MV-4-11 (cell line): ENCODE data around the gene GSG1L.

Experiments
- DNase-seq: peaks from one replicate; lab custom pipeline; 2025; lab: John Stamatoyannopoulos, UW

GSG1L gene

DNA sequence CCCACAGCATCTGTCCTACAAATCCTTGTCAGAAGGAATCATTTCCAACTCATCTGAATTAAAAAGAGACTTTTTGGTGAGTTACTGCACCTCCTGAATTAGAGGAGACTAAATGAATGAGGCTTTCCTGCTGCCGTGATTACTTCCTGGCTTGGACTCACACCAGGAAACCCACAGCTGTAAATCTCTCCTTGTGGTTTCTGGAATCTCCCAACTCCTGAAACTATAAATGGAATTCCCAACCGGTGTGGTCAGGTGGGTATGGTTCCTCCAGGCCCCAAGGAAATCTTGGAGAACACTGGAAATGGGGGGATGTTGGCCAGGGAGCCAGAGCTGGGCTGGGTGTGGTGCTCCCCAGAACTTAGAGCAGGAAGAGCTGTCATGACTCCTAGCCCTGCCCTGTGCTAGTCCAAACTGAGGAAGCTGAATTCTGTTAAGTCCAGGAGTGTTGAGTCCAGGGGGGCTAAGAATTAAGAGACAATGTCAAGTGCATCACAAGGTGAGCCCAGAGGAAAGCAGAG, 216.4 kb downstream of the GSG1L start:
- no peak for DNase-seq

DNA sequence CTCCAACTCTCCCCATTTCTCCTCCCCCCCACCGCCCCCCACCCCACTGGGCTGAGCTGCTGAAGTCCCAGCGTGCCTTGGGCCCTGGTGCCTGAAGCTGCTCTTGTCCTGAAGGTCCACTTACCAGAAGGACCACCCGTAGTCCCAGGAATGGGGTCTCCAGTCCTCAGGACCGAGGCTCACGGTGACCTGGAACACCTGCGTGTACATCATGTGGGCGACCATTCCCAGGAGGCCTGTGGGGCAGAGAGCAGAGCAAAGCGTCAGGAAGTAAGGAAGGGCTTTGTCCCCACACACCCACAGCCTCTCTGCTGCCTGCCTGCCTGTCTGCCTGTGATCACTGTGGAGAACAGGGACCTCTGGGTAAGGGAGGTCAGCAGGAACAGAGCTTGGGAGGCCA, 218.7 kb downstream of the GSG1L start:
- DNase-seq, result no peak

DNA sequence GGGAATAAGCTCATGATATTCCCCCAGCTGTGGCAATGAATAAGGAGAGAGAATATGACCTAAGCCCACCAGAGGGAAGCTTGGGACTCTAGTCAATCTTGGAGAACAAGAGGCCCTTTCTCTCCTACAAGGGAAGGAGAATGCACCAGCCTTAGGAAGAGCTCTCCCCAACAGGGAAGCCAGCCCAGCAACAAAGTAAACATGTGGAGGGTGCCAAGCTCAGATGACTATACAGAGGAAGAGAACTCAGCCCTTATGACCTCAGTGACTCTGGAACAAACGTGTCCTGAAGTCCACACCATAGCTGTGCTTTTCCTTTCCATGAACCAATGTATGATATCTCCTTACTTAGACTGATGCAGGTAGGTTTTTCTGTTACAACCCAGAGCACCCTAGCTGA, 219.7 kb downstream of the GSG1L start:
- no peak for DNase-seq

DNA sequence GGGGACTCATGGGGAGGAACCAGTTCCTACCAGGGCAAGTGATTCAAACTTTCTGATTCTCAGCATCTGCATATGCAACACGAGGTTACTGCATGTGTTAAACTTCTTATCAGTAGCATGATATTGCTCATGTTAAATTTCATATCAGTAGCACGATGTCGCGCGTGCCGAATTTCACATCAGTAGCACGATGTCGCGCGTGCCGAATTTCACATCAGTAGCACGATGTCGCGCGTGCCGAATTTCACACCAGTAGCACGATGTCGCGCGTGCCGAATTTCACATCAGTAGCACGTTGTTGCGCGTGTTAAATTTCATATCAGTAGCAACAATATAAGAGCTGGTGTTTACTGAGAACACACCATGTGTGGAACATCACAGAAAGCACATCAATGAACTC, 221.6 kb downstream of the GSG1L start:
- no peak for DNase-seq

DNA sequence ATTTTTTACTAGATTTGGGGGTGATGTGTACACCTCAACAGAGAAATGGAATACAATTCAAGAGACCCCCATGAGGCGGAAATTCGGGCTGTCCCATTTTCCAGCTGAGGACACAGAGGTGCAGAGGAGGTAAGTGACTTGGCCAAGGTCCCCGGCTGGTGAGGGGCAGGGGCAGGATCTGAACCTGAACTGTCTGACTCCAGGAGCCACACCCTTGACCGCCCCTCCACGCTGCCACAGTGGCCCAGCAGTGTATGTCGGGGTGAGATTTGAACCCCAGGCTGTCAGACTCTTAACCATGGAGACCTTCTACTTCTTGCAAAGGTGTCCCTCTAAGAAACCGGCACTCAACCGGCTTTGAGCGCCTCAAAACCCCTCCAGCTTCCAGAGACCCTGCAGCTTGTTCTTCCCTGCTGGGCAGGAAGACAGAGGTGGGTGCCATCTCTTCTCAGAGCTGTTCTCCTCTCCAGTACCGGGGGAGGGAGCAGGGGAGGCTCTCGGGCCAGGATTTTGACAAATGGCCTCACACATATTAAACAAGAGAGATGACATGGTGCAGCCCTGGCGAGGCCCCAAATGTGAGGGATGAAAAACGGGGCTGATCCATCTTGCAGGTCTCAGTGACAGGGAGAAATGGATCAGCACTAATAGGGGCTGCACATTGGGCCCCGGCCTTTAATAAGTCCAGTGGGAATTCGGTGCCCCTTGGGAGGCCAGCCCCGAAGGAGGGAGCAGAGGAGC, 222.3 kb downstream of the GSG1L start:
- DNase-seq, result no peak

DNA sequence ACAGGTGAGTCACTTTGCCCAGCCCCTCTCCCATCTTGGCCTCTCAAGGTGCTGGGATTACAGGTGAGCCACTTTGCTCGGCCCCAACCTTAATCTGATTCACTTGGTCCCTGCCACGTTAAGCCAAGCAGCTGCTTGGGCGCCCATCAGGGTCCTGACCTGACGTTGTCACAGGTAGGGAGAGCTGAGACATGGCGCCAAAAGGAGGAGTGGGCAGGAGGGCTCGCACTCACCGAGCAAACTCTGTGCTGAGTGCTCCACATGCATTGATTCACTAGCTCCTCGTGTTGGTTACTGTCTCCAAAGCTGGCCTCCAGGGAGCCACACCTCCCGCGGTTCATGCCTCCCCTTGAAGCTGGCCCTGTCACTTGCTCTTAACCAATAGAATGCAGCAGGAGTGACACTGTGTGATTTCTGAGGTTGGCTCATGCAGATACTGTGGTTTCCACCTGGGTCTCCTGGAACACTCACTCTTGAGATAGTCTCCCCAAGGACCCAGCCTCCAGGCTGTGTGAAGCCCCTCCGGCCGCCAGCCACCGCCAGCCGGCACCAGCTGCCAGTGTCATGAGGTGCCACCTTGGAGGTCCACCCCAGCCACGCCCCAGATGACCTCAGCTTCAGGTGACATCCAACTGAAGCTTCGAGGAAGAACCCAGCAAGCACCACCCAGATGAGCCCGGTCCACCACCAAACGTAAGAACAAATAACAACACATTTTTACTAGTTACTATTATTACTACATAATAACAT, 223.0 kb downstream of the GSG1L start:
- no peak for DNase-seq

DNA sequence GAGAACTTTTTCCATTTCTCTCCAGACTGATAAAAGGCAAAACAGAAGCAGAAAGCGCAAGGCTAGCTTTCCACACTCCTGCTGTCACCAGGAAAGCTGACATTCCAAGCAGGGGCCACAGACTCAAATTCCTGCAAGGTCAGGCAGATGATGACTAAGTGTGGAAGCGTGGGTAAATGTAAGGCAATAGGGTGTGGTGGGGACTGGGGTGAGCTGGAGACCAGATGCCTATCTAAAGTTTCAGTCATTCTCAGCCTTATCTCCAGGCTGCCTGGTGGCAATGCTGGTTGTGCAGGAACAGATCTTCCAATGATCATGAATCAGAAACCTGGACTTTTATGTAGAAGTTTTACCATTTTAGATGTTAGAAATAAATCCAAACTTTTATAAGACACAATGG, 224.1 kb downstream of the GSG1L start:
- DNase-seq, result no peak

DNA sequence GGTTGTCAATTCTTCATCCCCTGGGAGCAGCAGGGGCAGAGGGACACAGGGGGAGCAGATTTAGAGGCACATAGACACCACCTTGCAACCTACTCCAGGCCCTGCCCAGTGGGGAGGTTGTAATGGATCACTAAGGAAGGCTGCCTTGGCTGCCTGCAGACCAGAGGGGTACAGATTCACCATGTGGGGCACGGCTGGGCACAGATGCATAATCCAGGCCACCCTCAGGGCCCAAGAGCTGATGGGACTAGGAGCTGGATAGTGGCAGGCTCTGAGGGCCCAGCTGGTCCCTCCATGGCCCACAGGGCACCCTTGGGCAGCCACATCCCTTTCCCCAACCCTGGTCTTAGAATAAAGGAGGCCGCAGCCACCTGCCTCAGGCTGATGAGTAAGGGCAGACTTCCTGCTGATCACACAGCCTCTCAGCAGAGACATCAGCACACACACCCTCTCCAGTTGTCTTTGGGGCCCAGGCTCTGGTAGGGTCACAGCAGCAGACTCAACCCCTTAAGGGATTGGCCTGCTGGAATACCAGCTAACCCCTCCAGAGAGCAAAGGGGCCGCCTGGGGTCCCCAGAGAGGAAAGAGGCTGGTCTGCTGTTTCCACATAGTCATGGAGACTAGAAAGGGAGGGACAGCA, 224.9 kb downstream of the GSG1L start:
- DNase-seq, result no peak

DNA sequence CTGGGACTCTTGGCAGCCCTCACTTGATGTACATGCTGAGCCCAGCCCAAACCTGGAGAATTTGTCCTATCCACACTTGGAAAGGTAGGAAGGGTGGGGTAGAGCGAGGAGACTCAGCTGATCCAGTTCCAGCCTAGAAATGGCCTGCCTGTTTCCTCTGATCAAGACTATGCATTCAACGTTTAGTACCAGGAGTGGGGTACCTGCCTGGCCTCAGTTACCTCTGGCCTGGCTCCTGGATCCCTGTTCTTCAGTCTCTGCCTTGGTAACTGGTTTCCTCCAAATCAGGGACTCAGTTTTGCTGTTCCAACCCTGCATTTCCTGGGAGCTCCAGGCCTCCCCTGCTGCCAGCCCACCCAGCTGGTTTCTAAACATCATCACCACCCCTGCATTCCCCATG, 233.5 kb downstream of the GSG1L start:
- no peak for DNase-seq

DNA sequence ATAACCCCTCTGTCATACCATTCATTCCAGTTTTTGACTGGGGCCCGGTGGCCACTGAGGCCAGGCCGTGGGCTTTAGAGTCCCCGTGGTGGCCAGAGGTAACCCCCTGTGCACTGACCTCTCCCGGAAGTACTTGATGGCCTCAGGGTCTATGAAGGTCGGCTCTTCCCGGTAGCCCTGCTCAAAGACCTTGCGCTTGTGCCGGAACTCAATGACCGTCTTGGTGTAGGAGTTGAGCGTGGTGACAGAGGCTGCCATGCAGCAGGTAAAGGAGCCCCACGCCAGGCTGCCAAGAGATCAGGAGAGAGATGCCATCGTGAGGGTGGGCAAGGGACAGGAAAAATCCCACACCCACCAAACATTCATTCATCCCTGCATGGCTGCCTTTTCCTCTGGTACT, 234.8 kb downstream of the GSG1L start:
- DNase-seq, result no peak

DNA sequence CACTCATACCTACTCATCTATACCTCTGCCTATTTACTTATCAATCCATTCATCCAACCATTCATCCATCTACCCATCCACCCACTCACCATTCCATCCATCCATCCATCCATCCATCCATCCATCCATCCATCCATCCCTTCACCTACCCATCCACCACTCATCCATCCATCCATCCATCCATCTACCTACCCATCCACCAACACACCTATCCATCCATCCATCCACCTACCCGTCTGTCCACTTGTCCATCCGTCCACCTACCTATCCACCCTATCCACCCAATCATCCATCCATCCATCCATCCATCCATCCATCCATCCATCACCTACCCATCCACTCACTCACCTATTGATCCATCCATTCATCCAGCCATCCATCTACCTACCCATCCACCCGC, 235.7 kb downstream of the GSG1L start:
- DNase-seq, result no peak

DNA sequence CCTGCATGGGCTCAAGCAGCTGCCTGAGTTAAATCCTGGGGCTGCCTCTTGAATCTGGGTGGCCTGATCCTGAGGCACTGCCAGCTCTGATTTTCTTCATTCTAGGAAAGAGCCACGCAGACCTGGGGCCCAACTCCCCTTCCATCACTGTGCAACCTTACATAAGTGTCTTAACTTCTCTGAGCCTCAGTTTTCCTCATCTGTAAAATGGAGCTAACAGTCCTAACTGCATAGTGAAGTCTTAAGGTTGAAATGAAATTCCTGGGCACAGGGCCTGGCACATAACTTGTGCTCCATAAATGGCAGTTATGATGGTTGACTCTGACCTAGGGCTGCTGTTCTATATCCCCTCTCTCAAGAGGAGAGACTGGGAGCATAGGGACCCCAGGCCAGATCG, 236.6 kb downstream of the GSG1L start:
- DNase-seq, result no peak

DNA sequence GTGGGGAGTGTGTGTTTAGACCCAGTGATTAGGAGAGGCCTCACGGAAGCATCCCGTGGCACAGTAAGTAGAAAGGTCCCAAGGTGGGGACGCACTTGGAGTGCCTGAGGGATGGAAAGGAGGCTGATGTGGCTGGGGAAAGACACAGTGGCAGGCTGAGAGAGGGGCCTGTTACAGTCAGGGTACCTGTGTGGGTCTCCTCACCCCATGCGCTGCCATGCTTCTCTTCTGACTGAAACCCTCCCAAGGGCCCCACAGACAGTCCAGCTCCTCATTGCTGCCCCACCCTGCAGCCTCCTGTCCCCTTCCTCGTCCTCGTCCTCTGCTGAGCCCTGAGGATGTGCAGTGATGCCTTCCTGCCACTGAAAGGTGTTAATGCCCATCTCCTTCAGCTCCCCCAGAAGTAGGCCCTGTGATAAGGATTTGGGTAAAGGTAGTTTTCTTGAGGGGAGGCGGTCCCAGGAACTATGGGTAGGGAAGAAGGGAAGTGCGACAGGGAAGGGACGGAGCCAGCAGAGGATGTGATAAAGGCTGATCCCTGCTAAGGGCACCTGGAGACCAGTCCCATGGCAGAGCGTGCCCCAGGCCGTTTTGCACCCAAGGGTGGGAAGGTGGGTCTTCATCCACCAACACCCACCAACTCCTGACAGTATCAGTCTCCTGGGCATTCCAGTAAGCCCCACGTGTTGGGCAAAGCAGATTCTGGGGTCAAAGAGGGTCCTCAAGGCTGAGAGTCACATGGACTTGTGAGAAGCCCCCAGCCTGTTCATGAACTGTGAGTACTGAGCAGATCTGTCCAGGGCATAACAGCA, 237.2 kb downstream of the GSG1L start:
- no peak for DNase-seq

DNA sequence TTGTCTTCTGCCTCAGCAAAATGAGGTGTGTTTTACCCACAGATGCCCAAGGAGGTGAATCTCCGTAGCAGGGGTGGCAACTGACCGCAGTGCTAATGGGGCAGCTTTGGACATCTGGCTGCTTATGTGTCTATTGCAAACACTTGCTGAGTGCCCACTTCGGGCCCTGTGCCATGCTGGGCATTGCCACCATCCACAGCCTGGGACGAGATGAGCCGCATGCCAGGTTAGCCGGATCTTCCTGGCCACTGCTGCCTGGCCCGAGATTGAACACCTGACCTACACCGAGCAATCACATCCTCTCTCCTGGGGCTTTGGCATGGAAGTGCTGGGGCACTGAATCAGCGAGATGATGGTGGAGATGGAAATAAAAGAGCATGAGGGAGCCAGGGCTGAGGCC, 238.7 kb downstream of the GSG1L start:
- no peak for DNase-seq

DNA sequence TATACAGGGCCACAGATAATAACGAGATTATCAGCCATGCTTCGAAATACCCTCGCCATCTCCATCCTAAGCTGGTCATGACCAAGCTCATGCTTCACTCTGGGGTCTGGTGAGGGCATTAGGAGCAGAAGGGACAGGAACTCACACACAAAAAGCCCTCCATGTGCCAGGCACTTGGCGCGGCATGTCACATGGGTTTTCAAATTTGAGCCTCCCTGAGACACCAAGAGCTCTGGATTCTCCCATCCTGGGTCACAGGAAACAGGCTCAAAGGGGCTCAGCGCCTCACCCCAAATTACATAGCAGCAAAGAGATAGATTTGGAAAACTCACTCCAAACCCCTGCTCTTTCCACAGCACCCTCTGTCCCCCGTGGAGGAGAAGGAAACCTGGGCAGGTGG, 239.5 kb downstream of the GSG1L start:
- no peak for DNase-seq

DNA sequence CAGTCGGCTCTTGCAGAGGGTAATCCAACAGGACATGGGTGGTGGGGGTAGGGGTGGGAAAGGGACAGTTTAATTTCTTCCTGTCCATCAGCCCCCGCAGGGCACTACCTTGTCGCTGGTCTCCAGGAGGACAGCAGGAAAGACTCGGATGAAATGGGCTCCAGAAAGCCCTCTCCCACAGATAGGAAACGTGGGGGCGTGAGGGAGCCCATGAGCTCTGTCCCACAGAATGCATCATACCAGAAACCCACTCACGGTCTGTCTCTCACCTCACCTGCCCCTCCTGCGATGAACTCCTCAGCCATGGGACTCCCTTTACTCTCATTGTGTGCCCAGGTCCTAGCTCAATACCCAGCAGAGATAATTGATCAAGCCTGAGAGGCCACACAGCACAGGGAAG, 240.1 kb downstream of the GSG1L start:
- DNase-seq, result no peak

DNA sequence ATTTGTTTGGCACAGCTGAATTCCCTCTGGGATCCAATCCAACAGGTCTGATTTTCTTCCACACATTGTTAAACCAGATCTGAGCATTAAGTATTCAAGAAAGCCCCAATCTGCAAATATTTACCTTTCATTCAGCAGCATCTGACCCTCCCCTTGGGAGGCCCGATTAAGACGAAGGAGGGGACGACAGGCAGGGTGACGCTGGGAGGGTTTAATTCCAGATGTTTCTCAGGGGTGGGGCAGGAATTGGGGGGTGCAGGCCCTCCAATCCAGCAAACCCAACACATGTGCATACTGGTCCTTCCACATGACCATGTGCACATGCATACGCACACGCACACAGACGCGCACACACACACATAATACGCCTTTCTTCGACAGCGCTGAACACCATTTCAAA, 240.5 kb downstream of the GSG1L start:
- DNase-seq, result no peak

DNA sequence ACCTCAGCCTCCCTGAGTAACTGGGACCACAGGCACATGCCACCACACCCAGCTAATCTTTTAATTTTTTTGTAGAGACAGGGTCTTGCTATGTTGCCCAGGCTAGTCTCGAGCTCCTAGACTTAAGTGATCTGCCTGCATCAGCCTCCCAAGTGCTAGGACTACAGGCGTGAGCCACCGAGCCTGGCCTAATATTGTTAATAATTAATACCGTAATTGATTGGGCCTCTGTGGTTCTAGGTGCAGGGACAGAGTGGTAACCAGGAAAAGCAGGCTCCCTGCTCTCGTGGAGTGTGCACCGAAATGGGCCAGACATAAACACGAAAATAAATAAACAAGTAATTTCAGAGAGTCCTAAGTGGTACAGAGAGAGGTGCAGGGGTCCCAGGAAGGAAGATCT, 241.0 kb downstream of the GSG1L start:
- DNase-seq, result no peak

DNA sequence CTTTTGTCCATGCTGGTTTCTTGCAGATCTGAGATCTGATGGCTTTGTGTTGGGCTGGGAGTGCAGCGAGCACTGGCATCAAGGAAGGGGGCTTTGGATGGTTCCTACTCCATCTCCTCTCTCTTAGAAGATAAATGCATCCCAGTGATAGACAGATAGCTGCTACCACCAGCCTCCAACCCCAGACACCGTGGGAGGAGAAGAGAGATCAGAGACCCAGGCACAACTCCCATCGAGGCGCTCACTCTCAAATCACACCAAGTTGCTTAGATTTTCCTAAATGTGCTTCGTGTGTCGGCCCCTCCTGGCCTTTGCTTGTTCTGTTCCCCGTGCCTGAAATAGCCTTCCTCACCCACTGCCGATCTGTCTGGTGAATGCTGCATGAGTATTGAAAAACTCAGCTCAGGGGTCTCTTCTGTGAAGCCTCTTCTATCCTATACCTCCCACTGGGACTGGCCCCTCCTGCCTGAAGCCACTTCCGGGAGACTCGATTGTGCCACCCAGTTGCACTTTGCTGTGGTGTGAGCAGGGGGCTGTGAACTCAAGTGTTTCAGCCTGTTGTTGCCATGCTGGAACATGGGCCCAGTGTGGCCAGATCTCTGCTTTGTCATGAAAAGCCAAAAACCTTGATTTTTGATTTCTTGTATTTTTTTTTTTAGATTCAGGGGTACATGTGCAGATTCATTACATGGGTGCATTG, 242.7 kb downstream of the GSG1L start:
- DNase-seq, result no peak

DNA sequence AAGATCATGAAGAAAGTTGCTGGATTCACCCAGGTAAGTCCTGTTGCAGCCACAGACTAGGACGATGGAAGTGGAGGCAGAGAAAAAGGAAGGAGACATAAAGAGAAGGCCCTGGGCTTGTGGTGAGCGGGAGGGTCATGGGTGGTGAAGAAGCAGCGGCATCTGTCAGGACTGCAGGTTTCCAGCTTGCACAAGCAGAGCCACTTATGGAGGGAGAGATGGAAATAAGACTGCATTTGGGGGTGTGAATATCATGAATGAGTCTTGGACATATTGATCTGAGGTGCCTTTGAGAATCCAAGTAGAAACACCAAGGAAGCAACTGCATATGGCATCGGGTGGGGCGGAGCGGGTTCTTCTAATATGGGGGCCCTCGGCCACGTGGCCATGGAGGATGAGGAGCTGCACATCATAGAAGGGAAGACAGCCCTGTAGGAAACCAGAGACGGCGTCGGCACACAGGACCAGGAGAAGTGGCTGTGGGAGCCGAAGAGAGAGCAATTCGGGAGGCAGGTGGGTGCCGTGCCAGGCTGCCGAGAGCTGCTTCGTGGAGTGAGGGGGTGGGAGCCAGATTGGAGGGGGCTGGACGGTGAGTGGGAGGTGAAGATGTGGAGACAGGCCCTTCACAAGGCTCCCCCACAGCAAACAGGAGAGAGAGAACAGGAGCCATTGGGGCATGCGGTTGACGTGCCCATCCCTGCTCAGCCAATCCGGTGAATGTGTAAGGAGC, 243.5 kb downstream of the GSG1L start:
- no peak for DNase-seq

DNA sequence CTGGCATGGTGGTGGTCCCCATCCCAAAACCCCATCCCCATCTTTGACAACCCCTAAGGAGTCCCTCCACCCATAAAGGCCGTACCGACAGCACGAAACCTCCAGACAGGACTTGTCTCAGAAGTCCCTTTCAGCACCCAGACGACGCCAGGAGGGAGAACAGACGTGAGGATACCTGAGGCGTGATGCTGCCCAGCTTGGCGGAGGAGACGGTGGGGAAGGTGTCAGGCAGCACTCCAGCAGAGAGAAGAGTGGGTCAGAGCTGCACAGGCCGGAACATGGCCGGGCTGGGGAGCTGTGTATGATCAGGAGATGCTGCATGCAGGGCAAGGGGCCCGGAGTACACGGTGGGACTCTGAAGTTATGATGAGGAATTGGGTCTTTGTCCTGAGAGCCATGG, 244.2 kb downstream of the GSG1L start:
- no peak for DNase-seq
